Thoracic aorta (tissue), 2 donors: ENCODE results near the gene ARHGAP6. TPM values are rescaled to one million over a fixed set of nuclear protein-coding genes. Genes with fewer than 3 reads are reported as not detected.

Experiments
- ATAC-seq: fragments of 150-250 bp; one replicate; pipeline ENCODE4 v1.8.0; 2017; ENCODE audit warnings: low read depth; ENCODE audit not compliant: insufficient number of reproducible peaks, low FRiP score
- DNase-seq: peaks from one replicate; pipeline ENCODE4 v3.0.0-alpha.2; 2020; ENCODE audit warnings: low spot score
- H3K27ac ChIP-seq, 2 donors: fragments of 200-600 bp; sonication (generic); 1 replicate in 1 of 2; 2 replicates in 1 of 2; pipeline ENCODE4 v1.5.1; 2016; ENCODE audit warnings: mild to moderate bottlenecking in 2 of 2, moderate library complexity in 2 of 2
- H3K27me3 ChIP-seq: fragments of 200-600 bp; sonication (generic); replicated peaks from 2 replicates; pipeline ENCODE4 v1.6.0; 2016; ENCODE audit warnings: mild to moderate bottlenecking; ENCODE audit not compliant: insufficient read depth
- H3K36me3 ChIP-seq: fragments of 200-600 bp; sonication (generic); one replicate; pipeline ENCODE4 v1.5.1; 2016
- H3K4me1 ChIP-seq, 2 donors: fragments of 200-600 bp; sonication (generic); 1 replicate in 1 of 2; 2 replicates in 1 of 2; pipeline versions ENCODE4 v1.5.1 to v1.6.0; 2016; ENCODE audit warnings: low read depth in 2 of 2, mild to moderate bottlenecking in 1 of 2; ENCODE audit not compliant: control insufficient read depth in 1 of 2
- H3K4me3 ChIP-seq: fragments of 200-600 bp; sonication (generic); 2 replicates; pipeline ENCODE4 v1.5.1; 2016; ENCODE audit warnings: mild to moderate bottlenecking
- H3K9me3 ChIP-seq: fragments of 200-600 bp; sonication (generic); 2 replicates; pipeline ENCODE4 v1.5.1; 2016
- total RNA-seq, 2 donors: library from RNA; depleted of rRNA; stranded (reverse); fragments of >200 nt; gene quantifications; one replicate each; pipeline versions ENCODE4 v1.1.0 to v1.2.3, GENCODE V29; 2016
- TF ChIP-seq, protein P1 (sequence below): fragments of 200-600 bp; sonication (generic); IDR thresholded peaks from one replicate; pipeline ENCODE4 v1.5.1; 2019; ENCODE audit warnings: antibody characterized with exemption

ARHGAP6 gene
- total RNA-seq, 2 donors from 2014 or later = 14.6 to 22.3 TPM

DNA sequence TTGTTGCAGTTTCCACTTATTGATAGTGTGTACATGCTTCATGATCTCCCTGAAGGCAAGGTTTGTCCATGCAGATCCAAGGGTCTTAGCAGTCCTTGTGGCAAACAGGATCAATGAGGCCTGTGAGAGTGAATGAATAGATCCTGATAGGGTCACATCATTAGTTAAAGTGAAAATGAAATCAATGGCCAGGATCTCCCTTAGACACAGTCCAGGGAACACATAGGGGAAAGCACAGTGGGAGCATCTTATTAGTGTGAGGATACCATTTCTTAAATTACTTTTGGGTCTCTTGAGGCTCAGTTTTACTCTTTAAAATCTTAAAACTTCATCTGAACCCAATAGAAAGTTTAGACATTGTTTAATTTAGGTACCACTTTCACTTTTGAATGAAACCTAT is 59.3 kb downstream of the ARHGAP6 start:
- TF ChIP-seq, protein P1, sequence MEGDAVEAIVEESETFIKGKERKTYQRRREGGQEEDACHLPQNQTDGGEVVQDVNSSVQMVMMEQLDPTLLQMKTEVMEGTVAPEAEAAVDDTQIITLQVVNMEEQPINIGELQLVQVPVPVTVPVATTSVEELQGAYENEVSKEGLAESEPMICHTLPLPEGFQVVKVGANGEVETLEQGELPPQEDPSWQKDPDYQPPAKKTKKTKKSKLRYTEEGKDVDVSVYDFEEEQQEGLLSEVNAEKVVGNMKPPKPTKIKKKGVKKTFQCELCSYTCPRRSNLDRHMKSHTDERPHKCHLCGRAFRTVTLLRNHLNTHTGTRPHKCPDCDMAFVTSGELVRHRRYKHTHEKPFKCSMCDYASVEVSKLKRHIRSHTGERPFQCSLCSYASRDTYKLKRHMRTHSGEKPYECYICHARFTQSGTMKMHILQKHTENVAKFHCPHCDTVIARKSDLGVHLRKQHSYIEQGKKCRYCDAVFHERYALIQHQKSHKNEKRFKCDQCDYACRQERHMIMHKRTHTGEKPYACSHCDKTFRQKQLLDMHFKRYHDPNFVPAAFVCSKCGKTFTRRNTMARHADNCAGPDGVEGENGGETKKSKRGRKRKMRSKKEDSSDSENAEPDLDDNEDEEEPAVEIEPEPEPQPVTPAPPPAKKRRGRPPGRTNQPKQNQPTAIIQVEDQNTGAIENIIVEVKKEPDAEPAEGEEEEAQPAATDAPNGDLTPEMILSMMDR = no peak
- Histone ChIP-seq H3K36me3 (no peaks in the 10 kb centered on the region), H3K27ac (no peak overlapping the region), H3K4me1 (no peaks in the 10 kb centered on the region), H3K4me3 (no peak overlapping the region), H3K9me3 (no peaks in the 10 kb centered on the region), H3K27me3 (no peaks in the 10 kb centered on the region)
- ATAC-seq = no peak
- DNase-seq = no peak

DNA sequence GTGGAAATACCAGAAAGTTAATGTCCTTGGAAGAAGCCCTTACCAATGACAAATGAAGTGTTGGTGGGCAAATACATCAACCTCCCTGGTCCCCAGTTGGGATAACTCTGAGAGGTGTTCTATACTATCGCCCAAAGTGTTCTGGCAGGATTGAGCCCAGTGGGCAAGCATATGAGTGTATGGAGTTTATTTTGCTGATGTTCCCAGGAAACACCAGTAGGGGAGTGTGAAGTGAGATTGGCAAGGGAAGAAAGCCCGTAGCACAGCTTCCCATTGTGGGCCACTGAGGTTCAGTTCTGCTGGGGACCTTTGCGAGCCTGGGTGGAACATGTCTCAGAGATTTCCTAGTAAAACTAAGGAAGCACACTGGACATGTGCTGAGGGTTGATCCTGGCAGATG is 65.1 kb downstream of the ARHGAP6 start:
- Histone ChIP-seq H3K36me3 (no peaks in the 10 kb centered on the region), H3K27ac (no peak overlapping the region), H3K27me3 (no peaks in the 10 kb centered on the region), H3K4me3 (no peak overlapping the region), H3K4me1 (peaks cover 0 to 17% of the 10 kb centered on the region in 2 donors), H3K9me3 (no peaks in the 10 kb centered on the region)
- no peak for ATAC-seq
- TF ChIP-seq, protein P1 = no peak
- no peak for DNase-seq

DNA sequence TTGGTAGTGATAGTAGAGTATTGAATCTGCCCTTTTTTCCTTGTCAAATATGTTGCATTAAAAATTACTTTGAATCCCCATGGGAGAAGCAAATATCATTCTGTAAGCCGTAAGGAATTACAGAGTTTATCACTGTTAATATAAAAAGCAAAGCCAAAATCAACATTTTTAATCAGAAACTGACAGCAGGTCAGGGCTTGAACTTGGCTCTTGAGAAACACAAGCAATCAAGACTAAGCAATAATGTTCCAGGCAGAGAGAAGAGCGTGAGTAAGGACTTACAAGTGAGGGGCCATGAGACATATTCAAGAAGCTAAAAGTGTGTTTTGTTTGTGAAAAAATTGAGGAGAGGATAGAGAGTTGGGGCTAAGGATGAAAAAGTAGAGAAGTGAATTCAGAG is 68.2 kb downstream of the ARHGAP6 start:
- ATAC-seq (no peak), DNase-seq (no peak)
- H3K36me3 ChIP-seq = no peaks in the 10 kb centered on the region
- H3K27me3 ChIP-seq = no peaks in the 10 kb centered on the region
- no peaks in the 10 kb centered on the region for H3K9me3 ChIP-seq
- H3K4me1 ChIP-seq = peaks cover 0 to 17% of the 10 kb centered on the region in 2 donors
- no peak overlapping the region for H3K27ac ChIP-seq
- no peak overlapping the region for H3K4me3 ChIP-seq
- TF ChIP-seq, protein P1 = no peak

DNA sequence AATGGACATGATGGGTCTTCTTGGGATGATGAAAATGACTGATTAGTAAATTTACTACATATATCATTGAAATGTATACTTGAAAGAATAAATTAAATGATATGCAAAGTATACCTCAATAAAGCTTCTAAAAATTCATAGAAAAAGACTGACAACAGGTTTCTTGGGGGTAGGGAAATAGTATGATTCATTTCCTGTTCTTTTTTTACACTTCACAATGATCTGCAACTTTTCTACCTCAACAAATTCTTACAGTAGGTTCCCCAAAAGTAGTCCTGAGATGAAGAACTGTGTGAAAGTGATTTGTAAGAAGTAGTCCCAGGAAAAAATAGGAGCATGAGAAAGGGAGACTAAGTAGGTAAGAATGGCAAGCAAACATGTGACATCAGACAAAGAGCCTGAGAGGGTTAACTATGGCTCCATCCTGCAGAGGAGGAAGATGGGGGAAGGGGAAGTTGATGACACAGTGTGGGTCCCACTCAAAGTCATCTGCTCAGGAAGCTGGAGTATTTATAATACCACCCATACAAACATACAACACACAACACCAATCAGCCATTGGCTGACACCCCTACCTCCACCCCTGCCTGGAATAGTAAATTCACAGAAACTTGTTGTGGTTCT is 73.9 kb downstream of the ARHGAP6 start:
- DNase-seq (no peak), ATAC-seq (no peak)
- Histone ChIP-seq H3K4me1 (peaks cover 0 to 6% of the 10 kb centered on the region in 2 donors), H3K9me3 (no peaks in the 10 kb centered on the region), H3K27ac (no peak overlapping the region), H3K4me3 (no peak overlapping the region), H3K36me3 (no peaks in the 10 kb centered on the region), H3K27me3 (no peaks in the 10 kb centered on the region)
- TF ChIP-seq, protein P1 = no peak

DNA sequence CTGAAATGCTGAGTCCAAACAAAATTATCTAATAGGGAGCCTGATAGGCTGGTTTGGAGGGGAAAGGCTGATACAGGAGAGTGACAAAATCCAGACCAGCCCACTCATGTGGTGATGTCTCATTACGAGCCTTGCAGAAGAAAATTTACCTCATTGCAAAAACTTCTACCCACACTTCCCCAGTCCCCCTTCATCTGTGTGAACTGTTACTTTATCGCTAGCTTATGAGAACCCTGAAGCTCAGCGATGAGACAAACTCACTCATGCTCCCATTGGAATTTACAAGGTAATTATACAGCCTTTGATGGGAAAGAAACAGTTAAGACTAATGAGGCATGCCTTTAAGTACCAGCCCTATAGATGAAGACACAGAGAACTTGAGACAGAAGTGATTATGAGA is 76.1 kb downstream of the ARHGAP6 start:
- H3K4me1 ChIP-seq = no peaks in the 10 kb centered on the region
- no peaks in the 10 kb centered on the region for H3K9me3 ChIP-seq
- TF ChIP-seq, protein P1 = no peak
- no peak overlapping the region for H3K4me3 ChIP-seq
- H3K36me3 ChIP-seq = no peaks in the 10 kb centered on the region
- DNase-seq = no peak
- ATAC-seq = no peak
- H3K27ac ChIP-seq = no peak overlapping the region
- no peaks in the 10 kb centered on the region for H3K27me3 ChIP-seq
